HEK293 (cell line): ENCODE data around the gene SSTR4.

Experiments
- GLI4 ChIP-seq: fragments of 450-650 bp; formaldehyde crosslinking; IDR thresholded peaks from 2 replicates; pipeline ENCODE4 v1.5.1; 2016; ENCODE audit warnings: missing biosample characterization, missing genetic modification characterization
- OVOL3 ChIP-seq: fragments of 450-650 bp; formaldehyde crosslinking; IDR thresholded peaks from 2 replicates; pipeline ENCODE4 v1.5.1; 2016; ENCODE audit warnings: missing biosample characterization, missing genetic modification characterization
- ZBTB1 ChIP-seq: fragments of 450-650 bp; formaldehyde crosslinking; IDR thresholded peaks from 2 replicates; pipeline ENCODE4 v1.5.1; 2016; ENCODE audit warnings: missing biosample characterization, missing genetic modification characterization
- ZBTB17 ChIP-seq: fragments of 450-650 bp; formaldehyde crosslinking; IDR thresholded peaks from 2 replicates; pipeline ENCODE4 v1.5.1; 2016; ENCODE audit warnings: missing biosample characterization, missing genetic modification characterization
- ZFP3 ChIP-seq: fragments of 450-650 bp; formaldehyde crosslinking; IDR thresholded peaks from 2 replicates; pipeline ENCODE4 v1.5.1; 2016; ENCODE audit warnings: low read depth, missing biosample characterization, missing genetic modification characterization
- ZNF121 ChIP-seq: fragments of 450-650 bp; formaldehyde crosslinking; IDR thresholded peaks from 2 replicates; pipeline ENCODE4 v1.5.1; 2016; ENCODE audit warnings: missing biosample characterization, missing genetic modification characterization
- ZNF214 ChIP-seq: fragments of 450-650 bp; formaldehyde crosslinking; IDR thresholded peaks from 2 replicates; pipeline ENCODE4 v1.5.1; 2017; ENCODE audit warnings: missing biosample characterization, mild to moderate bottlenecking, missing genetic modification characterization, borderline replicate concordance
- ZNF433 ChIP-seq: fragments of 450-650 bp; formaldehyde crosslinking; IDR thresholded peaks from 2 replicates; pipeline ENCODE4 v1.5.1; 2016; ENCODE audit warnings: missing biosample characterization, missing genetic modification characterization, low read depth
- TF ChIP-seq, protein P1 (sequence below): fragments of 450-650 bp; formaldehyde crosslinking; IDR thresholded peaks from 2 replicates; pipeline ENCODE4 v1.5.1; 2016; ENCODE audit warnings: missing biosample characterization, missing genetic modification characterization, low read depth
- TF ChIP-seq, protein P2 (sequence below): fragments of 450-650 bp; formaldehyde crosslinking; IDR thresholded peaks from 2 replicates; pipeline ENCODE4 v1.5.1; 2016; ENCODE audit warnings: missing biosample characterization, missing genetic modification characterization
- TF ChIP-seq, protein P3 (sequence below): fragments of 450-650 bp; formaldehyde crosslinking; IDR thresholded peaks from 2 replicates; pipeline ENCODE4 v1.5.1; 2017; ENCODE audit warnings: missing biosample characterization, missing genetic modification characterization
- TF ChIP-seq, protein P4 (sequence below): fragments of 450-650 bp; formaldehyde crosslinking; IDR thresholded peaks from 2 replicates; pipeline ENCODE4 v1.5.1; 2016; ENCODE audit warnings: missing biosample characterization, missing genetic modification characterization

DNA sequence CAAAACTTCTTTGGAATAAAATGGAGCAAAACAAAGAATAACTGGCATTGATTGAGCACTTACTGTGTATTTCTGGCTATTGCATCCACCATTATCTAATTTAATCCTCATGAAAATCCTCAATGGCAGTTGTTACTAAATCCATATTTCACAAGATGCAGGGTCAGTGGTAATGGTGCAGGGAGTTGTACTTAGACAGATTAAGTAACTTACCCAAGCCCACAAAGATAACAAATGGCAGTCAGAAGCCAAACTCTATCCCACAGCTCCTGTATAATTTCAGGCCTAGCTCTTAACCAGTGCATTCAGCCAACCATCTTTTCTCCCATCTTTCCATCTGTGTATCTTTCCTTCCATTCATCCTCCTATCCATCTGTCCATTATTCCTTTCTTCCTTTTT lies 29.3 kb upstream of the SSTR4 start:
- TF ChIP-seq, protein P1, sequence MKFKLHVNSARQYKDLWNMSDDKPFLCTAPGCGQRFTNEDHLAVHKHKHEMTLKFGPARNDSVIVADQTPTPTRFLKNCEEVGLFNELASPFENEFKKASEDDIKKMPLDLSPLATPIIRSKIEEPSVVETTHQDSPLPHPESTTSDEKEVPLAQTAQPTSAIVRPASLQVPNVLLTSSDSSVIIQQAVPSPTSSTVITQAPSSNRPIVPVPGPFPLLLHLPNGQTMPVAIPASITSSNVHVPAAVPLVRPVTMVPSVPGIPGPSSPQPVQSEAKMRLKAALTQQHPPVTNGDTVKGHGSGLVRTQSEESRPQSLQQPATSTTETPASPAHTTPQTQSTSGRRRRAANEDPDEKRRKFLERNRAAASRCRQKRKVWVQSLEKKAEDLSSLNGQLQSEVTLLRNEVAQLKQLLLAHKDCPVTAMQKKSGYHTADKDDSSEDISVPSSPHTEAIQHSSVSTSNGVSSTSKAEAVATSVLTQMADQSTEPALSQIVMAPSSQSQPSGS (tag by site-specific recombination): no peak
- TF ChIP-seq, protein P2, sequence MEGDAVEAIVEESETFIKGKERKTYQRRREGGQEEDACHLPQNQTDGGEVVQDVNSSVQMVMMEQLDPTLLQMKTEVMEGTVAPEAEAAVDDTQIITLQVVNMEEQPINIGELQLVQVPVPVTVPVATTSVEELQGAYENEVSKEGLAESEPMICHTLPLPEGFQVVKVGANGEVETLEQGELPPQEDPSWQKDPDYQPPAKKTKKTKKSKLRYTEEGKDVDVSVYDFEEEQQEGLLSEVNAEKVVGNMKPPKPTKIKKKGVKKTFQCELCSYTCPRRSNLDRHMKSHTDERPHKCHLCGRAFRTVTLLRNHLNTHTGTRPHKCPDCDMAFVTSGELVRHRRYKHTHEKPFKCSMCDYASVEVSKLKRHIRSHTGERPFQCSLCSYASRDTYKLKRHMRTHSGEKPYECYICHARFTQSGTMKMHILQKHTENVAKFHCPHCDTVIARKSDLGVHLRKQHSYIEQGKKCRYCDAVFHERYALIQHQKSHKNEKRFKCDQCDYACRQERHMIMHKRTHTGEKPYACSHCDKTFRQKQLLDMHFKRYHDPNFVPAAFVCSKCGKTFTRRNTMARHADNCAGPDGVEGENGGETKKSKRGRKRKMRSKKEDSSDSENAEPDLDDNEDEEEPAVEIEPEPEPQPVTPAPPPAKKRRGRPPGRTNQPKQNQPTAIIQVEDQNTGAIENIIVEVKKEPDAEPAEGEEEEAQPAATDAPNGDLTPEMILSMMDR: no peak
- no peak for TF ChIP-seq ZNF433 (tag by site-specific recombination)
- no peak for TF ChIP-seq ZBTB17
- TF ChIP-seq GLI4: no peak
- no peak for TF ChIP-seq ZFP3
- no peak for TF ChIP-seq ZBTB1 (tag by site-specific recombination)
- TF ChIP-seq ZNF121 (tag by site-specific recombination): no peak
- TF ChIP-seq, protein P3, sequence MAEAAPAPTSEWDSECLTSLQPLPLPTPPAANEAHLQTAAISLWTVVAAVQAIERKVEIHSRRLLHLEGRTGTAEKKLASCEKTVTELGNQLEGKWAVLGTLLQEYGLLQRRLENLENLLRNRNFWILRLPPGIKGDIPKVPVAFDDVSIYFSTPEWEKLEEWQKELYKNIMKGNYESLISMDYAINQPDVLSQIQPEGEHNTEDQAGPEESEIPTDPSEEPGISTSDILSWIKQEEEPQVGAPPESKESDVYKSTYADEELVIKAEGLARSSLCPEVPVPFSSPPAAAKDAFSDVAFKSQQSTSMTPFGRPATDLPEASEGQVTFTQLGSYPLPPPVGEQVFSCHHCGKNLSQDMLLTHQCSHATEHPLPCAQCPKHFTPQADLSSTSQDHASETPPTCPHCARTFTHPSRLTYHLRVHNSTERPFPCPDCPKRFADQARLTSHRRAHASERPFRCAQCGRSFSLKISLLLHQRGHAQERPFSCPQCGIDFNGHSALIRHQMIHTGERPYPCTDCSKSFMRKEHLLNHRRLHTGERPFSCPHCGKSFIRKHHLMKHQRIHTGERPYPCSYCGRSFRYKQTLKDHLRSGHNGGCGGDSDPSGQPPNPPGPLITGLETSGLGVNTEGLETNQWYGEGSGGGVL (tag by site-specific recombination): no peak
- TF ChIP-seq, protein P4, sequence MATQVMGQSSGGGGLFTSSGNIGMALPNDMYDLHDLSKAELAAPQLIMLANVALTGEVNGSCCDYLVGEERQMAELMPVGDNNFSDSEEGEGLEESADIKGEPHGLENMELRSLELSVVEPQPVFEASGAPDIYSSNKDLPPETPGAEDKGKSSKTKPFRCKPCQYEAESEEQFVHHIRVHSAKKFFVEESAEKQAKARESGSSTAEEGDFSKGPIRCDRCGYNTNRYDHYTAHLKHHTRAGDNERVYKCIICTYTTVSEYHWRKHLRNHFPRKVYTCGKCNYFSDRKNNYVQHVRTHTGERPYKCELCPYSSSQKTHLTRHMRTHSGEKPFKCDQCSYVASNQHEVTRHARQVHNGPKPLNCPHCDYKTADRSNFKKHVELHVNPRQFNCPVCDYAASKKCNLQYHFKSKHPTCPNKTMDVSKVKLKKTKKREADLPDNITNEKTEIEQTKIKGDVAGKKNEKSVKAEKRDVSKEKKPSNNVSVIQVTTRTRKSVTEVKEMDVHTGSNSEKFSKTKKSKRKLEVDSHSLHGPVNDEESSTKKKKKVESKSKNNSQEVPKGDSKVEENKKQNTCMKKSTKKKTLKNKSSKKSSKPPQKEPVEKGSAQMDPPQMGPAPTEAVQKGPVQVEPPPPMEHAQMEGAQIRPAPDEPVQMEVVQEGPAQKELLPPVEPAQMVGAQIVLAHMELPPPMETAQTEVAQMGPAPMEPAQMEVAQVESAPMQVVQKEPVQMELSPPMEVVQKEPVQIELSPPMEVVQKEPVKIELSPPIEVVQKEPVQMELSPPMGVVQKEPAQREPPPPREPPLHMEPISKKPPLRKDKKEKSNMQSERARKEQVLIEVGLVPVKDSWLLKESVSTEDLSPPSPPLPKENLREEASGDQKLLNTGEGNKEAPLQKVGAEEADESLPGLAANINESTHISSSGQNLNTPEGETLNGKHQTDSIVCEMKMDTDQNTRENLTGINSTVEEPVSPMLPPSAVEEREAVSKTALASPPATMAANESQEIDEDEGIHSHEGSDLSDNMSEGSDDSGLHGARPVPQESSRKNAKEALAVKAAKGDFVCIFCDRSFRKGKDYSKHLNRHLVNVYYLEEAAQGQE: no peak
- no peak for TF ChIP-seq OVOL3 (tag by site-specific recombination)
- no peak for TF ChIP-seq ZNF214 (tag by site-specific recombination)
